IMR-90 (cell line): ENCODE measurements around the gene SPAG9. TPM values are rescaled to one million over a fixed set of nuclear protein-coding genes. Genes with fewer than 3 reads are reported as not detected.

Experiments used
- ATAC-seq: fragments of 200-7000 bp; cut with Tn5 transposase; 2 replicates; pipeline ENCODE4 v1.9.1; 2020; ENCODE audit warnings: low read depth, mild to moderate bottlenecking, moderate library complexity
- BruUV-seq: library from RNA; stranded (reverse); fragments of 400-500 nt; replicated peaks from 2 replicates; lab custom pipeline; 2021; lab: Mats Ljungman, UMichigan
- CTCF ChIA-PET: fragments of 300-600 bp; formaldehyde crosslinking; extraction: SDS; loops from one replicate; lab custom pipeline; 2021; ENCODE audit warnings: antibody characterized with exemption; lab: Yijun Ruan, JAX
- POLR2A ChIA-PET: fragments of 300-600 bp; sonication (Branson Sonifier 250); formaldehyde crosslinking; loops from one replicate; lab custom pipeline; 2022; ENCODE audit warnings: antibody characterized with exemption; ENCODE audit not compliant: unreplicated experiment; lab: Charles Lee
- DNase-seq: peaks from one replicate; pipeline ENCODE4 v3.0.0; 2013
- H2AFZ ChIP-seq: replicated peaks from 2 replicates; pipeline ENCODE3; 2013; ENCODE audit warnings: low read length, mild to moderate bottlenecking; ENCODE audit not compliant: poor library complexity
- H2AK5ac ChIP-seq: 2 replicates; pipeline ENCODE4 v1.6.1; 2013; ENCODE audit warnings: low read depth, low read length, inconsistent platforms
- H2AK9ac ChIP-seq: replicated peaks from 2 replicates; pipeline ENCODE3; 2013; ENCODE audit warnings: mild to moderate bottlenecking, low read depth, low read length, moderate library complexity; ENCODE audit not compliant: poor library complexity
- H2BK120ac ChIP-seq: 2 replicates; pipeline ENCODE4 v1.6.1; 2013; ENCODE audit warnings: low read depth, low read length, inconsistent platforms
- H2BK15ac ChIP-seq: 3 replicates; pipeline ENCODE4 v1.6.1; 2013; ENCODE audit warnings: low read depth, low read length, inconsistent platforms
- H2BK20ac ChIP-seq: 2 replicates; pipeline ENCODE4 v1.6.1; 2013; ENCODE audit warnings: low read depth, mild to moderate bottlenecking, inconsistent platforms, low read length, moderate library complexity
- H2BK5ac ChIP-seq: 2 replicates; pipeline ENCODE4 v1.6.1; 2013; ENCODE audit warnings: mild to moderate bottlenecking, low read depth, low read length, inconsistent platforms; ENCODE audit not compliant: poor library complexity, severe bottlenecking
- H3K14ac ChIP-seq: replicated peaks from 2 replicates; pipeline ENCODE4 v1.6.1; 2013; ENCODE audit warnings: low read depth, low read length, inconsistent platforms
- H3K18ac ChIP-seq: 2 replicates; pipeline ENCODE4 v1.6.1; 2013; ENCODE audit warnings: low read depth, low read length, control low read depth
- H3K23ac ChIP-seq: 2 replicates; pipeline ENCODE4 v1.6.1; 2013; ENCODE audit warnings: low read depth, low read length, inconsistent platforms
- H3K27ac ChIP-seq: 2 replicates; pipeline ENCODE4 v1.5.1; 2013; ENCODE audit warnings: mild to moderate bottlenecking, control low read depth, low read length; ENCODE audit not compliant: insufficient read depth
- H3K27me3 ChIP-seq: 2 replicates; pipeline ENCODE4 v1.6.1; 2013; ENCODE audit warnings: low read length; ENCODE audit not compliant: control insufficient read depth, insufficient read depth
- H3K36me3 ChIP-seq: 2 replicates; pipeline ENCODE4 v1.6.1; 2013; ENCODE audit warnings: low read length, mixed read lengths; ENCODE audit not compliant: control insufficient read depth, insufficient read depth
- H3K4ac ChIP-seq: 2 replicates; pipeline ENCODE4 v1.6.1; 2013; ENCODE audit warnings: low read depth, low read length, inconsistent platforms
- H3K4me1 ChIP-seq: 2 replicates; pipeline ENCODE4 v1.6.1; 2013; ENCODE audit warnings: low read length, mixed read lengths; ENCODE audit not compliant: control insufficient read depth, insufficient read depth
- H3K4me2 ChIP-seq: 2 replicates; pipeline ENCODE4 v1.6.1; 2013; ENCODE audit warnings: low read depth, mild to moderate bottlenecking, control low read depth, low read length, moderate library complexity
- H3K4me3 ChIP-seq: 2 replicates; pipeline ENCODE4 v1.5.1; 2013; ENCODE audit warnings: low read depth, mild to moderate bottlenecking, control low read depth, low read length, moderate library complexity; ENCODE audit not compliant: insufficient read depth
- H3K56ac ChIP-seq: 2 replicates; pipeline ENCODE4 v1.6.1; 2013; ENCODE audit warnings: low read length, inconsistent platforms; ENCODE audit not compliant: insufficient read depth; ENCODE audit errors: extremely low read depth
- H3K79me1 ChIP-seq, 2 experiments: 2 replicates each; pipeline ENCODE4 v1.6.1; 2013; ENCODE audit warnings: low read length in 2 of 2, inconsistent platforms in 1 of 2, low read depth in 1 of 2
- H3K9ac ChIP-seq: 2 replicates; pipeline ENCODE4 v1.6.1; 2013; ENCODE audit warnings: low read depth, low read length, control low read depth
- H3K9me1 ChIP-seq: 2 replicates; pipeline ENCODE4 v1.6.1; 2013; ENCODE audit warnings: low read length, inconsistent platforms; ENCODE audit not compliant: insufficient read depth
- H3K9me3 ChIP-seq: 2 replicates; pipeline ENCODE4 v1.6.1; 2013; ENCODE audit warnings: low read length; ENCODE audit not compliant: control insufficient read depth, insufficient read depth
- H4K20me1 ChIP-seq: 2 replicates; pipeline ENCODE4 v1.6.1; 2013; ENCODE audit warnings: low read length, inconsistent platforms; ENCODE audit not compliant: insufficient read depth
- H4K5ac ChIP-seq: 2 replicates; pipeline ENCODE4 v1.6.1; 2013; ENCODE audit warnings: mild to moderate bottlenecking, low read depth, low read length, control low read depth
- H4K8ac ChIP-seq, 2 experiments: 2 replicates each; pipeline ENCODE4 v1.6.1; 2013; ENCODE audit warnings: low read depth in 2 of 2, low read length in 2 of 2, control low read depth in 1 of 2, inconsistent platforms in 1 of 2
- H4K91ac ChIP-seq: 2 replicates; pipeline ENCODE4 v1.6.1; 2013; ENCODE audit warnings: low read depth, low read length, inconsistent platforms; ENCODE audit not compliant: insufficient read depth
- BHLHE40 ChIP-seq: fragments of 150-350 bp; IDR thresholded peaks from 2 replicates; pipeline ENCODE4 v1.6.1; 2016; ENCODE audit warnings: mild to moderate bottlenecking, low read depth, low read length
- CEBPB ChIP-seq: IDR thresholded peaks from 2 replicates; pipeline ENCODE4 v1.6.1; 2012; ENCODE audit warnings: low read depth, low read length, improper control_type of control experiment
- CHD1 ChIP-seq: IDR thresholded peaks from 2 replicates; pipeline ENCODE4 v1.6.1; 2012; ENCODE audit warnings: low read depth, low read length, improper control_type of control experiment
- FOS ChIP-seq: fragments of 150-350 bp; IDR thresholded peaks from 2 replicates; pipeline ENCODE4 v1.6.1; 2016; ENCODE audit warnings: low read depth, low read length
- MAFK ChIP-seq: IDR thresholded peaks from 2 replicates; pipeline ENCODE4 v1.6.1; 2012; ENCODE audit warnings: low read depth, low read length, improper control_type of control experiment
- MAZ ChIP-seq: IDR thresholded peaks from 2 replicates; pipeline ENCODE4 v1.6.1; 2012; ENCODE audit warnings: low read depth, mild to moderate bottlenecking, low read length, improper control_type of control experiment, moderate library complexity, borderline replicate concordance
- MXI1 ChIP-seq: IDR thresholded peaks from 2 replicates; pipeline ENCODE4 v1.6.1; 2012; ENCODE audit warnings: low read depth, mild to moderate bottlenecking, low read length, moderate library complexity, borderline replicate concordance
- NFE2L2 ChIP-seq: fragments of 150-350 bp; IDR thresholded peaks from 2 replicates; pipeline ENCODE4 v1.6.1; 2016; ENCODE audit warnings: low read depth, mild to moderate bottlenecking, low read length
- POLR2A ChIP-seq: IDR thresholded peaks from 2 replicates; pipeline ENCODE4 v1.6.1; 2012; ENCODE audit warnings: mild to moderate bottlenecking, low read depth, low read length
- RAD21 ChIP-seq: IDR thresholded peaks from 2 replicates; pipeline ENCODE4 v1.6.1; 2012; ENCODE audit warnings: low read length, improper control_type of control experiment
- RCOR1 ChIP-seq: IDR thresholded peaks from 2 replicates; pipeline ENCODE4 v1.6.1; 2012; ENCODE audit warnings: mild to moderate bottlenecking, low read length, improper control_type of control experiment; ENCODE audit not compliant: insufficient replicate concordance
- RFX5 ChIP-seq: IDR thresholded peaks from 2 replicates; pipeline ENCODE4 v1.8.0; 2012; ENCODE audit warnings: low read depth, mild to moderate bottlenecking, low read length, moderate library complexity
- SMC3 ChIP-seq: fragments of 150-350 bp; IDR thresholded peaks from 2 replicates; pipeline ENCODE4 v1.6.1; 2016; ENCODE audit warnings: low read depth, mild to moderate bottlenecking, antibody characterized with exemption, low read length, moderate library complexity
- WGBS, 2 experiments: methylation state at CpG; one replicate each; pipeline versions ENCODE4 v1.1.5 to v1.1.7; 2013; ENCODE audit warnings: missing lambda C conversion rate in 2 of 2; ENCODE audit not compliant: insufficient read length in 1 of 2; ENCODE audit errors: extremely low coverage in 2 of 2; 5-methylcytosine and 5-hydroxymethylcytosine counted together
- dilution Hi-C: fragments of 300-500 bp; cut with HindIII; formaldehyde crosslinking; loops from one replicate; pipeline ENCODE4 v1.14.3; 2018; ENCODE audit warnings: low sequenced_read_pairs; ENCODE audit not compliant: unreplicated experiment
- in situ Hi-C: fragments of 300-500 bp; cut with MboI; formaldehyde crosslinking; loops from 3 replicates; pipeline ENCODE4 v1.14.3; 2019; ENCODE audit warnings: low sequenced_read_pairs, inconsistent platforms, mixed read lengths
- intact Hi-C: fragments of 100-400 bp; cut with micrococcal nuclease; formaldehyde crosslinking; loops from 2 replicates; pipeline ENCODE4 v1.10.0; 2022
- polyA plus RNA-seq, 3 experiments: library from polyadenylated mRNA; depleted of rRNA; stranded (reverse); fragments of >200 nt; gene quantifications; 2 replicates each; pipeline ENCODE4 v1.2.3, GENCODE V29; 2012; ENCODE audit warnings: low replicate concordance in 1 of 3
- total RNA-seq: library from RNA; depleted of rRNA; stranded (reverse); fragments of >200 nt; gene quantifications from 2 replicates; pipeline ENCODE4 v1.2.3, GENCODE V29; 2012
- TF ChIP-seq, protein P1 (sequence below): fragments of 150-350 bp; IDR thresholded peaks from 2 replicates; pipeline ENCODE4 v1.6.1; 2016; ENCODE audit warnings: low read depth, mild to moderate bottlenecking, low read length, moderate library complexity, borderline replicate concordance
- TF ChIP-seq, protein P2 (sequence below): conservative IDR thresholded peaks from 2 replicates; pipeline ENCODE4 v1.5.1; 2012; ENCODE audit warnings: mild to moderate bottlenecking, low read depth, low read length, improper control_type of control experiment
- TF ChIP-seq, protein P3 (sequence below): fragments of 150-350 bp; IDR thresholded peaks from 2 replicates; pipeline ENCODE4 v1.6.1; 2017; ENCODE audit warnings: mild to moderate bottlenecking, antibody characterized with exemption, low read length, low read depth

The SPAG9 gene
- total and polyA plus RNA-seq, 2 of the 4 experiments (the other 2 are of a cell fraction), result 26.7 to 75.5 TPM

DNA sequence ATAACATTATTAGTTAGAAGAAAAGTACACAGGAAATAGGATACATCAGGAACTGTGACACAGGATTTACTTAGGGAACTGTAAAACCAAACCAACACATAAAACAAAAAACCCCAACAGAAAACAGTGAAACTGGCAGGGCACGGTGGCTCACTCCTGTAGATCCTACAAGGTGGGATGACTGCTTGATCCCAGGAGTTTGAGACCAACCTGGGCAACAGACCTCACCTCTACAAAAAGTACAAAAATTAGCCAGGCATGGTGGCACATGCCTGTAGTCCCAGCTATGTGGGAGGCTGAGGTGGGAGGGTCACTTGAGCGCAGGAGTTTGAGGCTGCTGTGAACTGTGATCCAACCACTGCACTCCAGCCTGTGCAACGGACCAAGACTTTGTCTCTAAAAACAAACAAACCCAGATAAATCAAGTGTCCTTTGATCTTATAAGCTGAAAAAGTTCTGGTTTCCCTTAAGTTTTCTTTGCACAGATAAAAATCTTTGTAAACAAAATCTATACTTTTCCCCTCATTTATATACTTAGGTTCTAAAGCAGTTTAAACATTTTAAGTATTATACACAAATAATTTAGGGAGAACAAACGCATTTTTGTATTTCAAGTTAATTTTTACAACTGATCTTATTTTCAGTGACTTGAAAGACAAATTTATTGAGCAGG lies 143.0 kb downstream of the SPAG9 start:
- H3K56ac ChIP-seq, result no peak overlapping the region
- H4K5ac ChIP-seq, result no peak overlapping the region
- H3K4ac ChIP-seq, result no peak overlapping the region
- ChIA-PET CTCF (no interaction called here), POLR2A (no interaction called here)
- TF ChIP-seq MXI1 (no peak), MAZ (no peak), RCOR1 (no peak), POLR2A (no peak), RFX5 (no peak), SMC3 (no peak), FOS (no peak), CHD1 (no peak), NFE2L2 (no peak), MAFK (no peak), RAD21 (no peak), CEBPB (no peak), BHLHE40 (no peak)
- TF ChIP-seq, protein P1, sequence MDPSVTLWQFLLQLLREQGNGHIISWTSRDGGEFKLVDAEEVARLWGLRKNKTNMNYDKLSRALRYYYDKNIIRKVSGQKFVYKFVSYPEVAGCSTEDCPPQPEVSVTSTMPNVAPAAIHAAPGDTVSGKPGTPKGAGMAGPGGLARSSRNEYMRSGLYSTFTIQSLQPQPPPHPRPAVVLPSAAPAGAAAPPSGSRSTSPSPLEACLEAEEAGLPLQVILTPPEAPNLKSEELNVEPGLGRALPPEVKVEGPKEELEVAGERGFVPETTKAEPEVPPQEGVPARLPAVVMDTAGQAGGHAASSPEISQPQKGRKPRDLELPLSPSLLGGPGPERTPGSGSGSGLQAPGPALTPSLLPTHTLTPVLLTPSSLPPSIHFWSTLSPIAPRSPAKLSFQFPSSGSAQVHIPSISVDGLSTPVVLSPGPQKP, result no peak
- TF ChIP-seq, protein P2, sequence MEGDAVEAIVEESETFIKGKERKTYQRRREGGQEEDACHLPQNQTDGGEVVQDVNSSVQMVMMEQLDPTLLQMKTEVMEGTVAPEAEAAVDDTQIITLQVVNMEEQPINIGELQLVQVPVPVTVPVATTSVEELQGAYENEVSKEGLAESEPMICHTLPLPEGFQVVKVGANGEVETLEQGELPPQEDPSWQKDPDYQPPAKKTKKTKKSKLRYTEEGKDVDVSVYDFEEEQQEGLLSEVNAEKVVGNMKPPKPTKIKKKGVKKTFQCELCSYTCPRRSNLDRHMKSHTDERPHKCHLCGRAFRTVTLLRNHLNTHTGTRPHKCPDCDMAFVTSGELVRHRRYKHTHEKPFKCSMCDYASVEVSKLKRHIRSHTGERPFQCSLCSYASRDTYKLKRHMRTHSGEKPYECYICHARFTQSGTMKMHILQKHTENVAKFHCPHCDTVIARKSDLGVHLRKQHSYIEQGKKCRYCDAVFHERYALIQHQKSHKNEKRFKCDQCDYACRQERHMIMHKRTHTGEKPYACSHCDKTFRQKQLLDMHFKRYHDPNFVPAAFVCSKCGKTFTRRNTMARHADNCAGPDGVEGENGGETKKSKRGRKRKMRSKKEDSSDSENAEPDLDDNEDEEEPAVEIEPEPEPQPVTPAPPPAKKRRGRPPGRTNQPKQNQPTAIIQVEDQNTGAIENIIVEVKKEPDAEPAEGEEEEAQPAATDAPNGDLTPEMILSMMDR, result no peak
- TF ChIP-seq, protein P3, sequence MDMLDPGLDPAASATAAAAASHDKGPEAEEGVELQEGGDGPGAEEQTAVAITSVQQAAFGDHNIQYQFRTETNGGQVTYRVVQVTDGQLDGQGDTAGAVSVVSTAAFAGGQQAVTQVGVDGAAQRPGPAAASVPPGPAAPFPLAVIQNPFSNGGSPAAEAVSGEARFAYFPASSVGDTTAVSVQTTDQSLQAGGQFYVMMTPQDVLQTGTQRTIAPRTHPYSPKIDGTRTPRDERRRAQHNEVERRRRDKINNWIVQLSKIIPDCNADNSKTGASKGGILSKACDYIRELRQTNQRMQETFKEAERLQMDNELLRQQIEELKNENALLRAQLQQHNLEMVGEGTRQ, result no peak
- in situ Hi-C loops, result no loop called here
- H2BK5ac ChIP-seq, result no peak overlapping the region
- peaks cover 3% of the 10 kb centered on the region; the same call in 1 of the 2 replicates for H3K9me1 ChIP-seq
- H4K91ac ChIP-seq, result no peak overlapping the region
- H2BK20ac ChIP-seq, result no peak overlapping the region
- peak overlapping the region; percentile 52 for H2AK9ac ChIP-seq
- DNase-seq (no peak), ATAC-seq (no peak)
- H3K23ac ChIP-seq, result no peak overlapping the region
- intact Hi-C loops, result no loop called here
- no peaks in the 10 kb centered on the region for H3K4me1 ChIP-seq
- H3K79me1 ChIP-seq, result peaks cover 0 to 3% of the 10 kb centered on the region in 2 experiments; a peak in 2 of 4 replicates
- H4K20me1 ChIP-seq, result no peaks in the 10 kb centered on the region
- no peak overlapping the region for H2AK5ac ChIP-seq
- no peak overlapping the region for H3K27ac ChIP-seq
- no peak overlapping the region for H4K8ac ChIP-seq
- no TSS peak for BruUV-seq
- H2BK120ac ChIP-seq, result no peak overlapping the region
- H3K14ac ChIP-seq, result no peak overlapping the region
- no CpG with 5 or more reads among the region's 4 CpGs for WGBS, 2 experiments
- dilution Hi-C loops, result no loop called here
- no peaks in the 10 kb centered on the region for H3K27me3 ChIP-seq
- H3K9ac ChIP-seq, result no peak overlapping the region
- H2AFZ ChIP-seq, result no peak overlapping the region
- H3K4me2 ChIP-seq, result no peak overlapping the region
- peaks cover 21% of the 10 kb centered on the region for H3K36me3 ChIP-seq
- no peak overlapping the region for H3K4me3 ChIP-seq
- H2BK15ac ChIP-seq, result no peak overlapping the region
- no peaks in the 10 kb centered on the region for H3K9me3 ChIP-seq
- H3K18ac ChIP-seq, result no peak overlapping the region
